Upper lobe of left lung (tissue), 4 donors: ENCODE measurements around the gene CD109.

Experiments
- POLR2A ChIP-seq, 4 donors: fragments of 450-650 bp; IDR thresholded peaks; one replicate each; pipeline ENCODE4 v1.5.1; 2016 to 2017; ENCODE audit warnings: antibody characterized with exemption in 4 of 4, mild to moderate bottlenecking in 2 of 4
- POLR2AphosphoS5 ChIP-seq, 2 donors: sonication (generic); formaldehyde crosslinking; IDR thresholded peaks; one replicate each; pipeline ENCODE4 v1.5.1; 2017; ENCODE audit warnings: antibody characterized with exemption in 2 of 2

DNA sequence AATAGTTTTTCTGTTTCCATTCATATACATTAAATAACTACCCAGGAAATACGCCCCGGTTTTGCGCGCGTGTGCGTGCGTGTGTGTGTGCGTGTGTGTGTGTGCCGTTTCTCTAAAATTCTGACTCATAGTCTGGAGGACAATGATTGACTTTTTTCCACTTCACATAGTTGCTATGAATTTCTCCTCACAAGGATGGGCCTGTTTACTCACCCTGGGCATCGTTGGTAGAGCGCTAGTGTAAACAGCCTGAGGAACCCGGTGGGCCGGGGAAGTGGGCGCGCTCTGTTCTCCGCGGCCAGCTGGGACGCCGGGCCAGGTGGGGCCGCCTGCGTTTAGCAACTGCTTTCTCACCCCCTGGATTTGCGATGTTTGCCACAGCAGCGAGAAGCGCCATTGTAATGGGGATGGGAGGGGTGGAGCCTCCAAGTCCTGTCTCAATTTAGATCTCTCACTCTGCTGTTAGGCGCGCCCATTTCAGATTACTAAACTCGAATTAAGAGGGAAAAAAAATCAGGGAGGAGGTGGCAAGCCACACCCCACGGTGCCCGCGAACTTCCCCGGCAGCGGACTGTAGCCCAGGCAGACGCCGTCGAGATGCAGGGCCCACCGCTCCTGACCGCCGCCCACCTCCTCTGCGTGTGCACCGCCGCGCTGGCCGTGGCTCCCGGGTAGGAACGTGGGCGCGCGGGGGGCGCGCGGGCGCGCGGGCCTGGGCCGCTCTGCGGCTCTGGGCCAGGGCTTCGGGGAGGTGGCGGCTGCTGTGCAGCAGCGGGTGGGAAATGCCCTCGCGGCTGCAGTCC is at the start of gene CD109:
- peak in 1 of 2 donors; percentile 48 for TF ChIP-seq POLR2AphosphoS5 (IDR thresholded peaks at IDR 0.05)
- peak in 2 of 4 donors; percentile 28 to 33 for TF ChIP-seq POLR2A (IDR thresholded peaks at IDR 0.05)
